KMS-11 (cell line): ENCODE data around the gene TPBGL.

Experiments
- H2AFZ ChIP-seq: fragments of 200-600 bp; sonication (generic); 2 replicates; pipeline ENCODE4 v1.6.1; 2016; ENCODE audit warnings: antibody characterized with exemption, mixed run types, low read depth
- H3K27ac ChIP-seq: fragments of 200-600 bp; sonication (generic); 2 replicates; pipeline ENCODE4 v1.6.1; 2016; ENCODE audit warnings: mild to moderate bottlenecking, mixed run types
- H3K27me3 ChIP-seq: fragments of 200-600 bp; sonication (generic); 2 replicates; pipeline ENCODE4 v1.6.1; 2017; ENCODE audit warnings: mild to moderate bottlenecking, low read depth, mixed run types, moderate library complexity; ENCODE audit not compliant: insufficient read depth
- H3K36me3 ChIP-seq: fragments of 200-600 bp; sonication (generic); 2 replicates; pipeline ENCODE4 v1.6.1; 2017; ENCODE audit warnings: mild to moderate bottlenecking, mixed run types; ENCODE audit not compliant: insufficient read depth
- H3K4me1 ChIP-seq: fragments of 200-600 bp; sonication (generic); 2 replicates; pipeline ENCODE4 v1.6.1; 2016; ENCODE audit warnings: mild to moderate bottlenecking, low read depth, mixed run types; ENCODE audit not compliant: poor library complexity, severe bottlenecking
- H3K4me2 ChIP-seq: fragments of 200-600 bp; sonication (generic); 2 replicates; pipeline ENCODE4 v1.7.0; 2016; ENCODE audit warnings: mild to moderate bottlenecking, mixed run types
- H3K4me3 ChIP-seq: fragments of 200-600 bp; sonication (generic); IDR thresholded peaks from 2 replicates; pipeline ENCODE4 v1.6.1; 2017; ENCODE audit warnings: low read depth, low read length, mixed read lengths; ENCODE audit not compliant: insufficient read depth
- H3K79me2 ChIP-seq: fragments of 200-600 bp; sonication (generic); 2 replicates; pipeline ENCODE4 v1.6.1; 2016; ENCODE audit warnings: low read depth, mixed run types; ENCODE audit not compliant: insufficient read depth
- H3K9ac ChIP-seq: fragments of 200-600 bp; sonication (generic); 2 replicates; pipeline ENCODE4 v1.6.1; 2016; ENCODE audit warnings: mild to moderate bottlenecking, mixed run types
- H4K20me1 ChIP-seq: fragments of 200-600 bp; sonication (generic); 2 replicates; pipeline ENCODE4 v1.6.1; 2016; ENCODE audit warnings: mild to moderate bottlenecking, mixed run types; ENCODE audit not compliant: insufficient read depth
- CTCF ChIP-seq: fragments of 200-600 bp; sonication (generic); conservative IDR thresholded peaks from 2 replicates; pipeline ENCODE4 v1.6.1; 2017; ENCODE audit warnings: low read depth, mild to moderate bottlenecking, antibody characterized with exemption, low read length, moderate library complexity, mixed read lengths

Gene TPBGL

GRCh38 chr11:75283391-75283931, 42.9 kb downstream of the TPBGL start:
- Histone ChIP-seq H3K9ac (no peak overlapping the region), H3K27ac (no peak overlapping the region), H3K4me2 (no peak overlapping the region), H3K27me3 (no peaks in the 10 kb centered on the region), H3K36me3 (no peaks in the 10 kb centered on the region), H4K20me1 (no peaks in the 10 kb centered on the region), H3K79me2 (no peaks in the 10 kb centered on the region), H3K4me3 (no peak overlapping the region), H3K4me1 (no peaks in the 10 kb centered on the region), H2AFZ (no peak overlapping the region)
- TF ChIP-seq CTCF: no peak

- Histone ChIP-seq H4K20me1 (no peaks in the 10 kb centered on the region), H3K79me2 (no peaks in the 10 kb centered on the region), H2AFZ (no peak overlapping the region), H3K9ac (no peak overlapping the region), H3K4me2 (no peak overlapping the region), H3K4me1 (no peaks in the 10 kb centered on the region), H3K4me3 (no peak overlapping the region), H3K27ac (no peak overlapping the region), H3K27me3 (no peaks in the 10 kb centered on the region), H3K36me3 (no peaks in the 10 kb centered on the region)
- TF ChIP-seq CTCF: no peak
These were observed 45.3 kb downstream of the TPBGL start for GRCh38 chr11:75285776-75286360.

GRCh38 chr11:75286826-75287465, 46.4 kb downstream of the TPBGL start:
- no peaks in the 10 kb centered on the region for H3K36me3 ChIP-seq
- no peak overlapping the region for H3K9ac ChIP-seq
- no peaks in the 10 kb centered on the region for H3K27me3 ChIP-seq
- no peaks in the 10 kb centered on the region for H4K20me1 ChIP-seq
- no peak overlapping the region for H2AFZ ChIP-seq
- H3K27ac ChIP-seq: no peak overlapping the region
- TF ChIP-seq CTCF: no peak
- H3K79me2 ChIP-seq: no peaks in the 10 kb centered on the region
- no peak overlapping the region for H3K4me2 ChIP-seq
- no peaks in the 10 kb centered on the region for H3K4me1 ChIP-seq
- no peak overlapping the region for H3K4me3 ChIP-seq

GRCh38 chr11:75287579-75287978, 47.0 kb downstream of the TPBGL start:
- no peak overlapping the region for H3K4me3 ChIP-seq
- H3K27me3 ChIP-seq: no peaks in the 10 kb centered on the region
- H2AFZ ChIP-seq: no peak overlapping the region
- H3K4me2 ChIP-seq: no peak overlapping the region
- no peaks in the 10 kb centered on the region for H3K36me3 ChIP-seq
- no peak overlapping the region for H3K9ac ChIP-seq
- TF ChIP-seq CTCF: no peak
- H3K27ac ChIP-seq: no peak overlapping the region
- H3K79me2 ChIP-seq: no peaks in the 10 kb centered on the region
- no peaks in the 10 kb centered on the region for H4K20me1 ChIP-seq
- no peaks in the 10 kb centered on the region for H3K4me1 ChIP-seq
